GM12872 (cell line): ENCODE measurements around the gene MTA1.

Experiments used
- CTCF ChIP-seq: IDR thresholded peaks from 3 replicates; pipeline ENCODE4 v1.5.1; 2011; ENCODE audit warnings: low read depth, mild to moderate bottlenecking, low read length, moderate library complexity; ENCODE audit not compliant: insufficient read depth

MTA1 gene

GRCh38 chr14:105479431-105480158 is 60.0 kb downstream of the MTA1 start:
- no peak for TF ChIP-seq CTCF

GRCh38 chr14:105480199-105480746 is 60.6 kb downstream of the MTA1 start:
- TF ChIP-seq CTCF, result no peak

GRCh38 chr14:105480807-105481801 is 61.5 kb downstream of the MTA1 start:
- peak; percentile 98 for TF ChIP-seq CTCF

GRCh38 chr14:105481886-105482457 is 62.3 kb downstream of the MTA1 start:
- TF ChIP-seq CTCF, result no peak

GRCh38 chr14:105482486-105483110 is 63.0 kb downstream of the MTA1 start:
- no peak for TF ChIP-seq CTCF

GRCh38 chr14:105483300-105484068 is 63.9 kb downstream of the MTA1 start:
- no peak for TF ChIP-seq CTCF
